ENCODE measurements around the gene THAP4. TPM values are rescaled to one million over a fixed set of nuclear protein-coding genes. Genes with fewer than 3 reads are reported as not detected.
"Not testable (repeated sequence)": the region's sequence is repeated elsewhere in the genome, so short reads cannot be mapped to it uniquely, and the experiment has no call there.

Gene THAP4
- total RNA-seq, 4 donors from 2014 or later: 27.3 to 61.2 (median 42.0) TPM

DNA sequence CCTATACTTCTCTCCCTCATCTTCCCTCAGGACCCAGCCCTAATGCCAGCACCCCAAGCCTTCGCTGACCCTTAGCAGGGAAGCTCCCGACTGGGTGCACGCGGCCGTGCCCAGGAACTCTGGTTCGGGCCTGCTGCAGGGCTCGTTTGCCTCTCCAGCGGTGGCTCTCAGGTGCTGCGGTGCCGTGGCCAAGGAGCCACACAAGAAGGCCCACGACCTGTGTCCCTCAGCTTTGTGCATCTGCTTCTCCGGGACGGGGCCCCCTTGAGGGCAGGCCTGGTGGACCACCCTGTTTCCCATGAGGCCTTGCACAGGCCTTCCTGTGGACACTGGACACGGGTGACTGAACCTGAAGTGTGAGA lies 60.7 kb downstream of the THAP4 start:
- Histone ChIP-seq H3K9me3 (no peaks in the 10 kb centered on the region), H3K27me3 (no peaks in the 10 kb centered on the region), H3K4me3 (no peak overlapping the region), H3K36me3 (peaks cover 0 to 60% (median 0%) of the 10 kb centered on the region in 3 donors), H3K4me1 (no peaks in the 10 kb centered on the region), H3K27ac (no peak overlapping the region)
- WGBS, 2 donors: 91% methylated on average over 14 of the region's 14 CpGs
- no peak for TF ChIP-seq EP300 (IDR thresholded peaks at IDR 0.05)
- TF ChIP-seq POLR2A (IDR thresholded peaks at IDR 0.05): no peak
- TF ChIP-seq, protein P1, sequence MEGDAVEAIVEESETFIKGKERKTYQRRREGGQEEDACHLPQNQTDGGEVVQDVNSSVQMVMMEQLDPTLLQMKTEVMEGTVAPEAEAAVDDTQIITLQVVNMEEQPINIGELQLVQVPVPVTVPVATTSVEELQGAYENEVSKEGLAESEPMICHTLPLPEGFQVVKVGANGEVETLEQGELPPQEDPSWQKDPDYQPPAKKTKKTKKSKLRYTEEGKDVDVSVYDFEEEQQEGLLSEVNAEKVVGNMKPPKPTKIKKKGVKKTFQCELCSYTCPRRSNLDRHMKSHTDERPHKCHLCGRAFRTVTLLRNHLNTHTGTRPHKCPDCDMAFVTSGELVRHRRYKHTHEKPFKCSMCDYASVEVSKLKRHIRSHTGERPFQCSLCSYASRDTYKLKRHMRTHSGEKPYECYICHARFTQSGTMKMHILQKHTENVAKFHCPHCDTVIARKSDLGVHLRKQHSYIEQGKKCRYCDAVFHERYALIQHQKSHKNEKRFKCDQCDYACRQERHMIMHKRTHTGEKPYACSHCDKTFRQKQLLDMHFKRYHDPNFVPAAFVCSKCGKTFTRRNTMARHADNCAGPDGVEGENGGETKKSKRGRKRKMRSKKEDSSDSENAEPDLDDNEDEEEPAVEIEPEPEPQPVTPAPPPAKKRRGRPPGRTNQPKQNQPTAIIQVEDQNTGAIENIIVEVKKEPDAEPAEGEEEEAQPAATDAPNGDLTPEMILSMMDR (IDR thresholded peaks at IDR 0.05): no peak
- DNase-seq (ENCODE audit: low spot score in 2 of 2): no peak

DNA sequence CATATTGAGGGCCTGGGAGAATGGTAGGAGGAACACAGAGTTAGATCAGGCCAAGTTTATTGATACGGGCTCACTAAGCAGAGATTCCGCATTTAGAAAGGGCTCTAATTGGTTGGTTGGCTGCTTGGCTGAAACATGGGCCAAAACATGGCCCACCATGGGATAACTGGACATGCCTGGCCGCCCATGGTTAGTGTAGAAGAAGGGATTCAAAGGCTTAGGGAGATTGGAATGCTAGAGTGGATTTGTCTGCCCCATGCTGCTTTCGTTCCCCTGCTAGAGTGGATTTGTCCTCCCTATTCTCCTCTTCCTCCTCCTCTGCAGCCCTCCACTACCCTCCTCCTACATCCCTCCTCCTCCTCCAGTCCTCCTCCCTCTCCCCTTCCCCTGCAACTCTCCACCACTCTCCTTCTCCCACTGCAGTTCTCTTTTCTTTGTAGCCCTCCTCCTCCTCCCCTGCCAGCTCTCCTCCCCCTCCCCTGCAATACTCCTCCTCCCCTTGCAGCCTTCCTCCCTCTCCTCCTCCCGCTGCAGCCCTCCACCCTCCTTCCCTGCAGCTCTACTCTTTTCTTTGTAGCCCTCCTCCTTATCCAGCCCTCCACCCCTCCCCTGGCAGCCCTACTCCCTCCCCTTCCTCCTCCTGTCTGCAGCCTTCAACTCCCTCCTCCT lies 61.2 kb downstream of the THAP4 start:
- TF ChIP-seq, protein P1 (IDR thresholded peaks at IDR 0.05): no peak
- TF ChIP-seq EP300 (IDR thresholded peaks at IDR 0.05) (no peak), POLR2A (IDR thresholded peaks at IDR 0.05) (no peak)
- WGBS, 2 donors: 61 to 80% methylated on average over 5 of the region's 5 CpGs
- no peak for DNase-seq (ENCODE audit: low spot score in 2 of 2)
- H3K4me1 ChIP-seq: no peaks in the 10 kb centered on the region
- peaks cover 0 to 59% (median 0%) of the 10 kb centered on the region in 3 donors for H3K36me3 ChIP-seq
- no peak overlapping the region for H3K27ac ChIP-seq
- no peaks in the 10 kb centered on the region for H3K9me3 ChIP-seq
- no peaks in the 10 kb centered on the region for H3K27me3 ChIP-seq
- no peak overlapping the region for H3K4me3 ChIP-seq

DNA sequence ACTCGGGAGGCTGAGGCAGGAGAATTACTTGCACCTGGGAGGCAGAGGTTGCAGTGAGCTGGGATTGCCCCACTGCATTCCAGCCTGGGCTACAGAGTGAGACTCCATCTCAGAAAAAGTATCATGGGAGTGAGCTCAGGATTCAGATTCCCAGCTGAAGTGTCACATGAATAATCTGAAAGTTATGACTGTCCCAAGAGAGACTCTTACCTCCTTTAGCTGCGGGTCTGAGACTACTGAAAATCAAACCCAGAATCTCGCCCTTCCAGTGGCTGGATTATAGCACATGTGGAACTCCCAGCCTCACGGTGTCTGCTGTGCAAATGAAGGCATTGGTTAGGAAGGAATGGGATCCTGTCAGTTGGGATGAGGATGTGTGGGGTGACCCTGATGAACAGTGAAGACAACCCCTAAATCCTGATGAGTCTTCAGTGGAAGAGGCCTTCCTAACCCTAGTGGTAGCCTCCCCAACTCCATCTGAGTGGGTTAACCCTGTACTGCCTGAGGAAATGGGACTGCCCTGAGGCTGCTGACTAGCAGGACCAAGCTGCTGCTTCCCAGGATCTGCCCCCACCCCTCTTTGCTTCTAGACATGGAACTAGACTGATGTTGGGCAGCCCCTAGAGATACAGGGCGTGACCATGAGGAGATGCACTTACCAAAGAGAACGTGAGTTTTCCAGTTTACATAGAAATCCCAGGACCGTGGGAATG lies 61.9 kb downstream of the THAP4 start:
- no peak for TF ChIP-seq POLR2A (IDR thresholded peaks at IDR 0.05)
- TF ChIP-seq, protein P1 (IDR thresholded peaks at IDR 0.05): no peak
- no peak for TF ChIP-seq EP300 (IDR thresholded peaks at IDR 0.05)
- Histone ChIP-seq H3K9me3 (no peaks in the 10 kb centered on the region), H3K4me3 (no peak overlapping the region), H3K27me3 (no peaks in the 10 kb centered on the region), H3K36me3 (peaks cover 0 to 54% (median 0%) of the 10 kb centered on the region in 3 donors), H3K27ac (no peak overlapping the region), H3K4me1 (no peaks in the 10 kb centered on the region)
- 77% methylated on average over 7 of the region's 7 CpGs for WGBS, 2 donors
- DNase-seq (ENCODE audit: low spot score in 2 of 2): no peak

DNA sequence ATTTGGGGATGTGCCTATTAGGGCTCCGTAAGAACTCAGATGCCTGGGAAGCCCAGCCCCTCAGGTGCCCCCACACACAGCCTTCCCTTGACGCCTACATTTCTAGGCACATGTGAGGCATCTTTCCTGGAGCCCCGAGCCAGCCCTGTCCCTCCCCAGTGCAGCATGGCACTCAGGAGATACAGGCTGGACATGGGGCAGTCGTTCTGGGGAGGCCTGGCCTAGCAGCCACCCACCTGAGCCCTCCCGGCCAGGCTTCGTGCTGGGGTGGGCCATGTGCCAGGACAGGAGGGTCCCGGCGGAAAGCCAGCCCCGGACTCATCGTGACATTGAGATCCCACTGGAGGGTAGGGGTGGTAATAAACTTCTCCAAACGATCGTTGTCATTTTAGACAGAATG lies 63.2 kb downstream of the THAP4 start:
- H3K27me3 ChIP-seq: no peaks in the 10 kb centered on the region
- peaks cover 0 to 46% (median 0%) of the 10 kb centered on the region in 3 donors for H3K36me3 ChIP-seq
- WGBS, 2 donors: 90% methylated on average over 12 of the region's 12 CpGs
- no peak overlapping the region for H3K27ac ChIP-seq
- H3K4me3 ChIP-seq: no peak overlapping the region
- H3K4me1 ChIP-seq: no peaks in the 10 kb centered on the region
- no peak for DNase-seq (ENCODE audit: low spot score in 2 of 2)
- no peak for TF ChIP-seq POLR2A (IDR thresholded peaks at IDR 0.05)
- TF ChIP-seq, protein P1 (IDR thresholded peaks at IDR 0.05): no peak
- TF ChIP-seq EP300 (IDR thresholded peaks at IDR 0.05): no peak
- H3K9me3 ChIP-seq: no peaks in the 10 kb centered on the region

DNA sequence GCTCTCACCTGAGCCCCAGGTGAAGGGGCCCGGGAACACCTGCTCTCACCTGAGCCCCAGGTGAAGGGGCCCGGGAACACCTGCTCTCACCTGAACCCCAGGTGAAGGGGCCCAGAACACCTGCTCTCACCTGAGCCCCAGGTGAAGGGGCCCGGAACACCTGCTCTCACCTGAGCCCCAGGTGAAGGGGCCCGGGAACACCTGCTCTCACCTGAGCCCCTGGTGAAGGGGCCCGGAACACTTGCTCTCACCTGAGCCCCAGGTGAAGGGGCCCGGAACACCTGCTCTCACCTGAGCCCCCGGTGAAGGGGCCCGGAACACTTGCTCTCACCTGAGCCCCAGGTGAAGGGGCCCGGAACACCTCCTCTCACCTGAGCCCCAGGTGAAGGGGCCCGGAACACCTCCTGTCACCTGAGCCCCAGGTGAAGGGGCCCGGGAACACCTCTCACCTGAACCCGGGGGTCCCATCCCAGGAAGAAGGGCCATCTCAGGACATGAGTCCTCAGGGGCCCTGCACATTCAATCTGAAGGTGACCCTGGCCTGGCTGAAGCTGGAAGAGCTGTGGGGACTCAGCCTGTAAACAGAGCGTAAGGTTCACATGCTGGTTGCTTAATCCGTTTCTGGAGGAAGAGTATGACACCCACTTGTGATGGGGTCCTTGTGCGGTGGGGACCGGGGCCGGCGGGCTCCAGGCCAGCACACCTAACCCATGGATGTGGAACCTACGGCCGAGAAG lies 63.9 kb downstream of the THAP4 start:
- 89 to 97% methylated on average over 14 to 15 of the region's 20 CpGs for WGBS, 2 donors
- DNase-seq (ENCODE audit: low spot score in 2 of 2); H3K4me3 ChIP-seq; H3K27ac ChIP-seq; H3K27me3 ChIP-seq; H3K4me1 ChIP-seq; H3K9me3 ChIP-seq: not testable (repeated sequence)
- H3K36me3 ChIP-seq: peaks cover 0 to 46% (median 0%) of the 10 kb centered on the region in 3 donors

Data from tibial nerve (tissue), 4 donors.